ENCODE results near the gene NINJ2.

DNA sequence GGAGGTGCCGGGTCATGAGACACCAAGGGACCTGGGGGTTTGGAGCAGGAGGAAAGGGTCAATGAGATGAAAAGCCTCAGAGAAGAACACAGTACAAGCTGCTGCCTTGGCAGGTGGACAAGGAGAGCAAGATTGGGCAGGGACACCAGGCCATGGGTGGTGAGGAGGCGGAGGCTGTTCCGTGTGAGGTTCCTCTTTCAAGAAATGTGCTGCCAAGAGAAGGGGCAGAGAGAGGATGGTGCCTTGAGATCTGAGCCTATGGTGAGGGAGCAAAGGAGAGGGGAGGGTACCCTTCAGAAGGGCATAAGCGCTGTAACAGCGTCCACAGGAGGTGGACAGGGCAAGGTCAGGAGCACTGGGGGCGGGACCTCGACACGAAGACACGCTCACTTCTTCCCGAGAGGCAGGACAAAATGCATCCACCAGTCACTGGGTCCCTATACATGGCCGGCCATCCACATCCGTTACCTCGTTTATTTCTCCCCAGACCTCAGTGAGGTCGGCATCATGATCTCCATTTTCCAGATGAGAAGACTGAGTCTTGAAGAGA is 103.3 kb downstream of the NINJ2 start:
- TF ChIP-seq POLR2A (IDR thresholded peaks at IDR 0.05): no peak
- TF ChIP-seq, protein P1, sequence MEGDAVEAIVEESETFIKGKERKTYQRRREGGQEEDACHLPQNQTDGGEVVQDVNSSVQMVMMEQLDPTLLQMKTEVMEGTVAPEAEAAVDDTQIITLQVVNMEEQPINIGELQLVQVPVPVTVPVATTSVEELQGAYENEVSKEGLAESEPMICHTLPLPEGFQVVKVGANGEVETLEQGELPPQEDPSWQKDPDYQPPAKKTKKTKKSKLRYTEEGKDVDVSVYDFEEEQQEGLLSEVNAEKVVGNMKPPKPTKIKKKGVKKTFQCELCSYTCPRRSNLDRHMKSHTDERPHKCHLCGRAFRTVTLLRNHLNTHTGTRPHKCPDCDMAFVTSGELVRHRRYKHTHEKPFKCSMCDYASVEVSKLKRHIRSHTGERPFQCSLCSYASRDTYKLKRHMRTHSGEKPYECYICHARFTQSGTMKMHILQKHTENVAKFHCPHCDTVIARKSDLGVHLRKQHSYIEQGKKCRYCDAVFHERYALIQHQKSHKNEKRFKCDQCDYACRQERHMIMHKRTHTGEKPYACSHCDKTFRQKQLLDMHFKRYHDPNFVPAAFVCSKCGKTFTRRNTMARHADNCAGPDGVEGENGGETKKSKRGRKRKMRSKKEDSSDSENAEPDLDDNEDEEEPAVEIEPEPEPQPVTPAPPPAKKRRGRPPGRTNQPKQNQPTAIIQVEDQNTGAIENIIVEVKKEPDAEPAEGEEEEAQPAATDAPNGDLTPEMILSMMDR (IDR thresholded peaks at IDR 0.05): no peak
